ENCODE results near the gene CRYL1.

GRCh38 chr13:20494656-20495055, 31.0 kb downstream of the CRYL1 start:
- no peak for TF ChIP-seq EZH2phosphoT487 (IDR thresholded peaks at IDR 0.05; ENCODE audit: insufficient read depth, low read depth)
- TF ChIP-seq EZH2 (IDR thresholded peaks at IDR 0.05; ENCODE audit: insufficient read depth, poor library complexity, severe bottlenecking) = no peak

Data from GM23248 (cell line).